AG04449 (cell line): ENCODE data around the gene LINGO1.

Experiments
- CTCF ChIA-PET: fragments of 350-600 bp; formaldehyde crosslinking; extraction: SDS; loops from one replicate; lab custom pipeline; 2021; ENCODE audit warnings: antibody characterized with exemption; lab: Yijun Ruan, JAX
- POLR2A ChIA-PET: fragments of 400-600, 350-600 bp; formaldehyde crosslinking; extraction: SDS; loops from one replicate; lab custom pipeline; 2020; ENCODE audit warnings: antibody characterized with exemption, inconsistent platforms; lab: Yijun Ruan, JAX
- DNase-seq: peaks from one replicate; pipeline ENCODE4 v3.0.0-alpha.2; 2010; ENCODE audit warnings: low read depth, low spot score
- H3K4me3 ChIP-seq: 2 replicates; pipeline ENCODE4 v1.5.1; 2011; ENCODE audit warnings: low read depth, mild to moderate bottlenecking, control low read depth, low read length
- TF ChIP-seq, protein P1 (sequence below): IDR thresholded peaks from one replicate; pipeline ENCODE4 v1.5.1; 2011; ENCODE audit warnings: mild to moderate bottlenecking, moderate library complexity, low read length, control low read depth, inconsistent platforms; ENCODE audit not compliant: insufficient read depth; ENCODE audit errors: missing control alignments

The LINGO1 gene

GRCh38 chr15:77571181-77571580 lies 61.5 kb downstream of the LINGO1 start:
- POLR2A ChIA-PET, result no interaction called here
- CTCF ChIA-PET, result no interaction called here

GRCh38 chr15:77569729-77570125 lies 63.0 kb downstream of the LINGO1 start:
- TF ChIP-seq, protein P1, sequence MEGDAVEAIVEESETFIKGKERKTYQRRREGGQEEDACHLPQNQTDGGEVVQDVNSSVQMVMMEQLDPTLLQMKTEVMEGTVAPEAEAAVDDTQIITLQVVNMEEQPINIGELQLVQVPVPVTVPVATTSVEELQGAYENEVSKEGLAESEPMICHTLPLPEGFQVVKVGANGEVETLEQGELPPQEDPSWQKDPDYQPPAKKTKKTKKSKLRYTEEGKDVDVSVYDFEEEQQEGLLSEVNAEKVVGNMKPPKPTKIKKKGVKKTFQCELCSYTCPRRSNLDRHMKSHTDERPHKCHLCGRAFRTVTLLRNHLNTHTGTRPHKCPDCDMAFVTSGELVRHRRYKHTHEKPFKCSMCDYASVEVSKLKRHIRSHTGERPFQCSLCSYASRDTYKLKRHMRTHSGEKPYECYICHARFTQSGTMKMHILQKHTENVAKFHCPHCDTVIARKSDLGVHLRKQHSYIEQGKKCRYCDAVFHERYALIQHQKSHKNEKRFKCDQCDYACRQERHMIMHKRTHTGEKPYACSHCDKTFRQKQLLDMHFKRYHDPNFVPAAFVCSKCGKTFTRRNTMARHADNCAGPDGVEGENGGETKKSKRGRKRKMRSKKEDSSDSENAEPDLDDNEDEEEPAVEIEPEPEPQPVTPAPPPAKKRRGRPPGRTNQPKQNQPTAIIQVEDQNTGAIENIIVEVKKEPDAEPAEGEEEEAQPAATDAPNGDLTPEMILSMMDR, result no peak
- POLR2A ChIA-PET, result no interaction called here
- H3K4me3 ChIP-seq, result no peak overlapping the region
- DNase-seq, result no peak
- CTCF ChIA-PET, result interaction anchor here (1.8 kb wide), 1 partner anchor 26 kb away, joined by 7 read pairs; no protein-coding TSS in a partner anchor

More at GRCh38 chr15:77571181-77571580, 61.5 kb downstream of the LINGO1 start:
- no peak overlapping the region for H3K4me3 ChIP-seq
- TF ChIP-seq, protein P1, result no peak
- DNase-seq, result no peak

GRCh38 chr15:77568973-77569728 lies 63.6 kb downstream of the LINGO1 start:
- H3K4me3 ChIP-seq, result no peak overlapping the region
- ChIA-PET POLR2A (no interaction called here), CTCF (interaction anchor here (0.7 to 1.8 kb wide), 2 partner anchors 23 to 25 kb away, joined by 5 to 7 read pairs; no protein-coding TSS in a partner anchor)
- TF ChIP-seq, protein P1, result no peak
- no peak for DNase-seq

GRCh38 chr15:77568014-77568972 lies 64.4 kb downstream of the LINGO1 start:
- no peak for DNase-seq
- POLR2A ChIA-PET, result no interaction called here
- H3K4me3 ChIP-seq, result no peak overlapping the region
- TF ChIP-seq, protein P1, result no peak
- CTCF ChIA-PET, result interaction anchor here (0.7 to 1.8 kb wide), 7 partner anchors 8 to 543 kb away, joined by 3 to 7 read pairs (median 3); no protein-coding TSS in a partner anchor

DNA sequence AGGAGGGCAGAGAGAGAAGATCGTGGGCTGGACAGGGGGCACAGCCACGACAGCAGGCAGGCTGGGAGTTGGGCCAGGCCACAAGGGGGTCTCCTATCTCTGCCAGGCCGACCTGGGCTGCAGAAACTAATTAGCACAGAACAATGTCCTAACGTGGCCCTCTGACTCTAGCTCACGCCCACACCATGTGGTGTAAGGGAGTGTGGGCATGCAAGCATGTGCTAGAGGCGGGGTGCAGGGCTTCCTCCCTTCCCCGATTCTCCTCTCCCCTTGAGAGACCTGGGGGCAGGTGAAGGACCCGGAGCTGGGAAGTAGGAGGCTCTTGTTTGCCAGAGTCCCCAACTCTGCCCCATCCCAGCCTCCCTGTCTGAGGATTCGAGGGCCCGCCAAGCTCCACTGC lies 65.5 kb downstream of the LINGO1 start:
- TF ChIP-seq, protein P1, result no peak
- POLR2A ChIA-PET, result no interaction called here
- CTCF ChIA-PET, result interaction anchor here (1.1 to 1.4 kb wide), 5 partner anchors 10 to 542 kb away, joined by 3 to 4 read pairs (median 3); no protein-coding TSS in a partner anchor
- no peak overlapping the region for H3K4me3 ChIP-seq
- DNase-seq, result no peak

GRCh38 chr15:77566092-77566491 lies 66.6 kb downstream of the LINGO1 start:
- ChIA-PET CTCF (no interaction called here), POLR2A (no interaction called here)
- no peak overlapping the region for H3K4me3 ChIP-seq
- TF ChIP-seq, protein P1, result no peak
- DNase-seq, result no peak
